Measurements from ENCODE around the gene CWF19L2. TPM values are rescaled to one million over a fixed set of nuclear protein-coding genes. Genes with fewer than 3 reads are reported as not detected.

The CWF19L2 gene
- total RNA-seq, 3 donors from 2014 or later, result 9.0 to 20.2 (median 12.7) TPM

DNA sequence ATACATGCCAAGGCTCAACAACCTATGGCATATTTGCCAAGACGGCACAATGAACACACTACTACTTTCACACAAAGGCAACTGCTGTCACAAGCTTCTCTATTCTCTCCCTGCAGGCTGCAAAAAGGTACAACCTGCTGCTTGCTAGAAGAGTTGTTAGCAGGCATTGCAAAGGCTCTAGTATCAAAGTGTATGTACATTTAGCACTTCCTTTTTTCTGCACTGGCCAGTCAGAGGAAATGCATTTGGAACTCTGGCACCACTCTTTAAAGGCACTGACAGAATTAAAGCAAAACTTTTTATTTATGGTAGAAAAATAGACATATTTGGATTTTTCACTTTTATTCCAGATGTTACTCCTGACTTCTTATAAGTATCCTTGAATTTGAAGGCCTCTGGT is 125.9 kb downstream of the CWF19L2 start:
- intact Hi-C loops (cut with DNase I, micrococcal nuclease), result no loop called here
- H3K9me3 ChIP-seq, result no peaks in the 10 kb centered on the region
- H3K4me1 ChIP-seq (ENCODE audit: low read depth), result no peaks in the 10 kb centered on the region
- DNase-seq (no peak), ATAC-seq (no peak)
- TF ChIP-seq, protein P1, sequence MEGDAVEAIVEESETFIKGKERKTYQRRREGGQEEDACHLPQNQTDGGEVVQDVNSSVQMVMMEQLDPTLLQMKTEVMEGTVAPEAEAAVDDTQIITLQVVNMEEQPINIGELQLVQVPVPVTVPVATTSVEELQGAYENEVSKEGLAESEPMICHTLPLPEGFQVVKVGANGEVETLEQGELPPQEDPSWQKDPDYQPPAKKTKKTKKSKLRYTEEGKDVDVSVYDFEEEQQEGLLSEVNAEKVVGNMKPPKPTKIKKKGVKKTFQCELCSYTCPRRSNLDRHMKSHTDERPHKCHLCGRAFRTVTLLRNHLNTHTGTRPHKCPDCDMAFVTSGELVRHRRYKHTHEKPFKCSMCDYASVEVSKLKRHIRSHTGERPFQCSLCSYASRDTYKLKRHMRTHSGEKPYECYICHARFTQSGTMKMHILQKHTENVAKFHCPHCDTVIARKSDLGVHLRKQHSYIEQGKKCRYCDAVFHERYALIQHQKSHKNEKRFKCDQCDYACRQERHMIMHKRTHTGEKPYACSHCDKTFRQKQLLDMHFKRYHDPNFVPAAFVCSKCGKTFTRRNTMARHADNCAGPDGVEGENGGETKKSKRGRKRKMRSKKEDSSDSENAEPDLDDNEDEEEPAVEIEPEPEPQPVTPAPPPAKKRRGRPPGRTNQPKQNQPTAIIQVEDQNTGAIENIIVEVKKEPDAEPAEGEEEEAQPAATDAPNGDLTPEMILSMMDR (IDR thresholded peaks at IDR 0.05), result no peak
- no peak overlapping the region for H3K4me3 ChIP-seq
- no peaks in the 10 kb centered on the region for H3K36me3 ChIP-seq (ENCODE audit: low read depth)

DNA sequence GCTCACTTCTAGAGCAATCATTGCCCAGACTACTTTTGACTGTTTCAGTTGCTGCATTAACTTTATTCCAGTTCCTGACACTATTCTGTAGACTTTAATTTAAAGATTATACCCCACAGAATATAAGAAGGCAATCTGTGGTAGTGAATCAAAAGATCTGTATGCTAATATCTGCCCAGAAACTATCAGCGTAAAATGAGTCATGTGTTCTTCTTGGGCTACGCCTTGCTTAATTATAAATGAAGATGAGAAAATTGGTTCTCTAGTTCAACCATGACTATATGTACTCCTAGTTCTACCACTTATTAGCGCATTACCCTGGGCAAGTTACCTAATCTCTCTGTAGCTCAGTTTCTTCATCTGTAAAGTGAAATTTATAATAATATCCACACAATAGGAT is 128.5 kb downstream of the CWF19L2 start:
- TF ChIP-seq, protein P1 (IDR thresholded peaks at IDR 0.05), result no peak
- no peak overlapping the region for H3K4me3 ChIP-seq
- H3K4me1 ChIP-seq (ENCODE audit: low read depth), result no peaks in the 10 kb centered on the region
- H3K36me3 ChIP-seq (ENCODE audit: low read depth), result no peaks in the 10 kb centered on the region
- intact Hi-C loops (cut with DNase I, micrococcal nuclease), result no loop called here
- ATAC-seq (no peak), DNase-seq (no peak)
- H3K9me3 ChIP-seq, result no peaks in the 10 kb centered on the region

DNA sequence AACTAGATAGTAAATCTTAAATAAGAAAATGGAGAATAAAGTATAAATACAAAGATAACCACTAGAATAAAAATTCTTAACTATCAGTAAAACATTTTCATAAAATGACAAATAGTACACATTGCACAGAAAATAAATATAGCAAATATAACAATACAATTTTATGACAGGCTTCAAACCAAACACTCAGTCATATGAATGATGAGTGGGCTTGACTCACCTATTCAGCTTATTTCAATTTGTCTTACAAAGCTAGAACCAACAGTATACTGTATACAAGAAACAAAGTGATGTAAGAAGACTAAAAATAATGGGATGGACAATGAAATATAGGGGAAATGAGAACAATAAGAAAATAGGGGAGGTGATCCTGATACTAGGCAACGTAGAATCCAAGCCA is 141.2 kb downstream of the CWF19L2 start:
- H3K4me3 ChIP-seq, result no peak overlapping the region
- TF ChIP-seq, protein P1 (IDR thresholded peaks at IDR 0.05), result no peak
- H3K36me3 ChIP-seq (ENCODE audit: low read depth), result no peaks in the 10 kb centered on the region
- DNase-seq, result no peak
- no peaks in the 10 kb centered on the region for H3K4me1 ChIP-seq (ENCODE audit: low read depth)
- no peaks in the 10 kb centered on the region for H3K9me3 ChIP-seq
- ATAC-seq, result no peak
- intact Hi-C loops (cut with DNase I, micrococcal nuclease), result no loop called here

DNA sequence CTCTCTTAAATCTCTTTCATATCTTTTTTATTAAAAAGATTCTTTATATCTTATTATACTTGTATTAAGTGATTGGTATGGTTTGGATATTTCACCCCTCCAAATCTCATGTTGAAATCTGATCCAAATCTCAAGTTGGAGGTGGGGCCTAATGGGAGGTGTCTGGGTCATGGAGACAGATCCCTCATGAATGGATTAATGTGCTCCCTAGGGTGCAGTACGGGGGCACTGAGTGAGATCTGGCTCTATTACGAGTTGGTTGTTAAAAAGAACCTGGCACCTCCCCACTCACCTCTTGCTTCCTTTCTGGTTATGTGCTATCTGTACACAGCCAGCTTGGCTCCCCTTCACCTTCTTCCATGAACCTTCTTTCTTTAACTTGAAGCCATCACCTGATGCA is 149.6 kb downstream of the CWF19L2 start:
- Histone ChIP-seq H3K9me3 (no peaks in the 10 kb centered on the region), H3K36me3 (ENCODE audit: low read depth) (no peaks in the 10 kb centered on the region), H3K4me1 (ENCODE audit: low read depth) (no peaks in the 10 kb centered on the region), H3K4me3 (no peak overlapping the region)
- intact Hi-C loops (cut with DNase I, micrococcal nuclease), result no loop called here
- TF ChIP-seq, protein P1 (IDR thresholded peaks at IDR 0.05), result no peak
- ATAC-seq (no peak), DNase-seq (no peak)

DNA sequence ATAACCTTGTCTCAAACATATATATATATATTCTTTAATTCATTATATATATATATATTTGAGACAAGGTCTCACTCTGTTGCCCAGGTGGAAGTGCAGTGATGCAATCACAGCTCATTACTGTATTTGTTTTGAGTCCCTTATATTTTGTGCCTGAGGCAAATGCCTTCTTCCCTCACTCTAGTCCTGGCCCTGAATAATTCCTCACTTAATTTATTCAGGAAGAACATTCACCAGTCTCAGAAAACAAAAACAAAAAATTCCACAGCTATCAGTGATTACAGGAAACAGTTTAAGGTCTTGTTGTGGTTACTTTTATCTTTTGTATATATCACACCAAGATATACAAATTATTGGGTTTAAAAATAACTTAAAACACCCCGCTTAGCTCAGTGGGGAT is 155.7 kb downstream of the CWF19L2 start:
- no peak for DNase-seq
- no peak for ATAC-seq
- intact Hi-C loops (cut with DNase I, micrococcal nuclease), result no loop called here
- Histone ChIP-seq H3K4me1 (ENCODE audit: low read depth) (no peaks in the 10 kb centered on the region), H3K9me3 (peaks cover under 1% of the 10 kb centered on the region), H3K36me3 (ENCODE audit: low read depth) (no peaks in the 10 kb centered on the region), H3K4me3 (no peak overlapping the region)
- TF ChIP-seq, protein P1 (IDR thresholded peaks at IDR 0.05), result no peak

DNA sequence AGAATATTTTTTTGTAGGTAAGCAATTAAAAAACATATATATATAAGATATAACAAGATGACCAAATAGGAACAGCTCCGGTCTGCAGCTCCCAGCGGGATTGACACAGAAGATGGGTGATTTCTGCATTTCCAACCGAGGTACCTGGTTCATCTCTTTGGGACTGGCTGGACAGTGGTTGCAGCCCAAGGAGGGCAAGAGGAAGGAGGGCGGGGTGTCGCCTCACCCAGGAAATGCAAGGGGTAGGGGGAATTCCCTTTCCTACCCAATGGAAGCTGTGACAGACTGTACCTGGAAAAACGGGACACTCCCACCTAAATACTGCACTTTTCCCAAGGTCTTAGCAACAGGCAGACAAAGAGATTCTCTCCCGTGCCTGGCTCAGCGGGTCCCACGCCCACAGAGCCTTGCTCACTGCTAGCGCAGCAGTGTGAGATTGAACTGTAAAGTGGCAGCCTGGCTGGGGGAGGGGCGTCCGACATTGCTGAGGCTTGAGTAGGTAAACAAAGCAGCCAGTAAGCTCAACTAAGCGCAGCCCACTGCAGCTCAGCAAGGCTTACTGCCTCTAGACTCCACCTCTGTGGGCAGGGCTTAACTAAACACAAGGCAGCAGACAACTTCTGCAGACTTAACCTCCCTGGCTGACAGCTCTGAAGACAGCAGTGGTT is 163.8 kb downstream of the CWF19L2 start:
- TF ChIP-seq, protein P1 (IDR thresholded peaks at IDR 0.05), result no peak
- Histone ChIP-seq H3K9me3 (peaks cover 7% of the 10 kb centered on the region), H3K4me3 (no peak overlapping the region), H3K4me1 (ENCODE audit: low read depth) (no peaks in the 10 kb centered on the region), H3K36me3 (ENCODE audit: low read depth) (no peaks in the 10 kb centered on the region)
- DNase-seq (peak in 1 of 3 donors; percentile 7), ATAC-seq (no peak)
- intact Hi-C loops (cut with DNase I, micrococcal nuclease), result no loop called here
